SK-N-SH (cell line): ENCODE data around the gene JAZF1. TPM values are rescaled to one million over a fixed set of nuclear protein-coding genes. Genes with fewer than 3 reads are reported as not detected.

Experiments used
- CTCF ChIA-PET: fragments of 300-600, 350-600 bp; formaldehyde crosslinking; extraction: SDS; loops from one replicate; lab custom pipeline; 2021; lab: Yijun Ruan, JAX
- POLR2A ChIA-PET: fragments of 350-600 bp; sonication (Branson Sonifier 250); formaldehyde crosslinking; extraction: SDS; loops from one replicate; lab custom pipeline; 2020; ENCODE audit warnings: antibody characterized with exemption, inconsistent platforms; lab: Yijun Ruan, JAX
- DNase-seq: peaks from one replicate; pipeline ENCODE4 v3.0.0; 2012
- H2AFZ ChIP-seq: fragments of 200-600 bp; sonication (generic); 2 replicates; pipeline ENCODE4 v1.8.1; 2016; ENCODE audit warnings: antibody characterized with exemption, mild to moderate bottlenecking, low read depth
- H3F3A ChIP-seq: fragments of 200-600 bp; sonication (generic); replicated peaks from 2 replicates; pipeline ENCODE3; 2016; ENCODE audit warnings: antibody characterized with exemption, mild to moderate bottlenecking; ENCODE audit not compliant: insufficient read depth
- H3K27ac ChIP-seq, 2 experiments: fragments of 200-500 bp in 1 of 2; fragments of 200-600 bp in 1 of 2; sonication (Bioruptor generic) in 1 of 2; sonication (generic), shearing (Covaris generic) in 1 of 2; 2 replicates each; pipeline versions ENCODE4 v1.5.1 to v1.6.1; 2014 to 2016; ENCODE audit warnings: low read depth in 2 of 2, inconsistent platforms in 1 of 2, low read length in 1 of 2, mild to moderate bottlenecking in 1 of 2, mixed read lengths in 1 of 2
- H3K27me3 ChIP-seq: fragments of 200-600 bp; sonication (generic), shearing (Covaris generic); 2 replicates; pipeline ENCODE4 v1.6.1; 2016; ENCODE audit warnings: mixed run types; ENCODE audit not compliant: insufficient read depth
- H3K36me3 ChIP-seq, 2 experiments: fragments of 200-500 bp in 1 of 2; fragments of 200-600 bp in 1 of 2; sonication (Bioruptor generic) in 1 of 2; sonication (generic) in 1 of 2; replicated peaks in 1 of 2; 2 replicates each; pipeline versions ENCODE3 to v1.5.1; 2014 to 2016; ENCODE audit warnings: low read length in 1 of 2, mild to moderate bottlenecking in 1 of 2; ENCODE audit not compliant: insufficient read depth in 2 of 2, control insufficient read depth in 1 of 2
- H3K4me1 ChIP-seq, 2 experiments: fragments of 200-500 bp in 1 of 2; fragments of 200-600 bp in 1 of 2; sonication (Bioruptor generic) in 1 of 2; sonication (generic), shearing (Covaris generic) in 1 of 2; 2 replicates each; pipeline versions ENCODE4 v1.5.1 to v1.6.1; 2014 to 2016; ENCODE audit warnings: low read depth in 1 of 2, low read length in 1 of 2, mixed run types in 1 of 2; ENCODE audit not compliant: insufficient read depth in 2 of 2, control insufficient read depth in 1 of 2
- H3K4me2 ChIP-seq: fragments of 200-600 bp; sonication (generic), shearing (Covaris generic); 2 replicates; pipeline ENCODE4 v1.6.1; 2017; ENCODE audit warnings: mixed run types
- H3K4me3 ChIP-seq, 2 experiments: fragments of 200-500 bp in 1 of 2; fragments of 200-600 bp in 1 of 2; sonication (Bioruptor generic) in 1 of 2; sonication (generic), shearing (Covaris generic) in 1 of 2; 2 replicates each; pipeline versions ENCODE4 v1.5.1 to v1.8.1; 2014 to 2016; ENCODE audit warnings: low read depth in 2 of 2, inconsistent platforms in 1 of 2, low read length in 1 of 2, mild to moderate bottlenecking in 1 of 2, mixed read lengths in 1 of 2, moderate library complexity in 1 of 2
- H3K79me2 ChIP-seq: fragments of 200-600 bp; sonication (generic); 2 replicates; pipeline ENCODE4 v1.8.1; 2017; ENCODE audit warnings: mild to moderate bottlenecking; ENCODE audit not compliant: insufficient read depth
- H3K9ac ChIP-seq: fragments of 200-600 bp; sonication (generic); 2 replicates; pipeline ENCODE4 v1.6.1; 2017; ENCODE audit warnings: mixed run types
- H3K9me2 ChIP-seq: fragments of 200-600 bp; sonication (generic); 2 replicates; pipeline ENCODE4 v1.6.1; 2017; ENCODE audit warnings: mixed run types
- H3K9me3 ChIP-seq: fragments of 200-600 bp; sonication (generic); 2 replicates; pipeline ENCODE4 v1.6.1; 2017; ENCODE audit warnings: mixed run types, mild to moderate bottlenecking, moderate library complexity
- H4K20me1 ChIP-seq: fragments of 200-600 bp; sonication (generic); 2 replicates; pipeline ENCODE4 v1.6.1; 2017; ENCODE audit warnings: mild to moderate bottlenecking, mixed run types; ENCODE audit not compliant: insufficient read depth
- ELF1 ChIP-seq: IDR thresholded peaks from 2 replicates; pipeline ENCODE4 v1.4.0; 2012
- EP300 ChIP-seq, 2 experiments: IDR thresholded peaks; 2 replicates each; pipeline versions ENCODE4 v1.4.0 to v1.6.1; 2012; ENCODE audit warnings: borderline replicate concordance in 1 of 2, low read depth in 1 of 2, low read length in 1 of 2
- FOXJ3 ChIP-seq: sonication (generic); formaldehyde crosslinking; IDR thresholded peaks from 2 replicates; pipeline ENCODE4 v1.5.1; 2020; ENCODE audit warnings: mild to moderate bottlenecking, missing genetic modification reagents
- GABPA ChIP-seq: IDR thresholded peaks from 2 replicates; pipeline ENCODE4 v1.4.0; 2012; ENCODE audit warnings: low read depth, mild to moderate bottlenecking
- GATA2 ChIP-seq: sonication (generic); formaldehyde crosslinking; IDR thresholded peaks from 2 replicates; pipeline ENCODE4 v1.5.0; 2020; ENCODE audit warnings: mild to moderate bottlenecking, missing genetic modification reagents
- JUND ChIP-seq: IDR thresholded peaks from 2 replicates; pipeline ENCODE4 v1.4.0; 2012
- MEF2A ChIP-seq: IDR thresholded peaks from 2 replicates; pipeline ENCODE4 v1.4.0; 2012; ENCODE audit warnings: low read depth, borderline replicate concordance
- NRF1 ChIP-seq: IDR thresholded peaks from 2 replicates; pipeline ENCODE4 v1.6.1; 2012; ENCODE audit warnings: low read depth, mild to moderate bottlenecking, low read length
- POLR2AphosphoS5 ChIP-seq: IDR thresholded peaks from 2 replicates; pipeline ENCODE4 v1.6.1; 2012; ENCODE audit warnings: low read depth, low read length
- RCOR1 ChIP-seq: fragments of 150-350 bp; IDR thresholded peaks from 2 replicates; pipeline ENCODE4 v1.6.1; 2017; ENCODE audit warnings: antibody characterized with exemption, low read length
- RFX5 ChIP-seq: IDR thresholded peaks from 2 replicates; pipeline ENCODE4 v1.6.1; 2012; ENCODE audit warnings: mild to moderate bottlenecking, improper control_type of control experiment, low read length
- RXRA ChIP-seq: IDR thresholded peaks from 2 replicates; pipeline ENCODE4 v1.4.0; 2012; ENCODE audit warnings: low read depth, mild to moderate bottlenecking, borderline replicate concordance
- TEAD4 ChIP-seq: IDR thresholded peaks from 2 replicates; pipeline ENCODE4 v1.4.0; 2012; ENCODE audit warnings: mild to moderate bottlenecking, borderline replicate concordance; ENCODE audit not compliant: insufficient read depth
- WGBS: methylation state at CpG from one replicate; pipeline ENCODE4 v1.1.6; 2017; ENCODE audit warnings: low lambda C conversion rate; 5-methylcytosine and 5-hydroxymethylcytosine counted together
- polyA plus RNA-seq, 3 experiments: library from polyadenylated mRNA; depleted of rRNA; stranded (reverse); fragments of >200 nt; gene quantifications; 2 replicates each; pipeline ENCODE4 v1.2.3, GENCODE V29; 2012
- TF ChIP-seq, protein P1 (sequence below): IDR thresholded peaks from 2 replicates; pipeline ENCODE4 v1.4.0; 2012; ENCODE audit warnings: low read depth, borderline replicate concordance
- TF ChIP-seq, protein P2 (sequence below): fragments of 150-350 bp; IDR thresholded peaks from 2 replicates; pipeline ENCODE4 v1.6.1; 2017; ENCODE audit warnings: antibody characterized with exemption, low read length, low read depth, borderline replicate concordance
- TF ChIP-seq, protein P3 (sequence below): IDR thresholded peaks from 2 replicates; pipeline ENCODE4; 2012
- TF ChIP-seq, protein P4 (sequence below): fragments of 150-350 bp; IDR thresholded peaks from 2 replicates; pipeline ENCODE4 v1.6.1; 2016; ENCODE audit warnings: mild to moderate bottlenecking, low read depth, low read length
- TF ChIP-seq, protein P5 (sequence below): fragments of 200-600 bp; sonication (generic); IDR thresholded peaks from 2 replicates; pipeline ENCODE4 v1.6.1; 2017; ENCODE audit warnings: antibody characterized with exemption, mild to moderate bottlenecking, moderate library complexity
- TF ChIP-seq, protein P6 (sequence below): IDR thresholded peaks from 2 replicates; pipeline ENCODE4 v1.4.0; 2012; ENCODE audit warnings: low read depth

JAZF1 gene
- polyA plus RNA-seq, 1 of the 3 experiments (the other 2 are of a cell fraction): 1.7 TPM

DNA sequence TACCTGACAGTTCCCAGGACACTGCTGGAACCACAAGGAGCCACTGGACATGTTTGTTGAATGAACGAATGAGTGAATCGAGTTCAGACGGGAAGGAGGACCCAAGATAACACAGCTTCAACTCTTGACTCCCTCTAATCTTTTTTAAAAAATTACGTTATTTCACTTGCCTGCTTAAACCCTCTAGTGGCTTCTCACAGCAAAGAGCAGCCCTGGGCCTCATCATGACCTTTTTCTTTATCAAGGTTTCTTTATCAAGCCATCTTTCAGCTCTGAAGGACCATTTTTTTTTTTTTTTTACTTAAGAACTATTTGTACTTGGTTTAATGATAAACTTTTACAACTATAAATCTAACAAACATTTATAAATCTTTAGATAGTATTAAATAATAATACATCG is 330.1 kb downstream of the JAZF1 start (continued):
- TF ChIP-seq, protein P1, sequence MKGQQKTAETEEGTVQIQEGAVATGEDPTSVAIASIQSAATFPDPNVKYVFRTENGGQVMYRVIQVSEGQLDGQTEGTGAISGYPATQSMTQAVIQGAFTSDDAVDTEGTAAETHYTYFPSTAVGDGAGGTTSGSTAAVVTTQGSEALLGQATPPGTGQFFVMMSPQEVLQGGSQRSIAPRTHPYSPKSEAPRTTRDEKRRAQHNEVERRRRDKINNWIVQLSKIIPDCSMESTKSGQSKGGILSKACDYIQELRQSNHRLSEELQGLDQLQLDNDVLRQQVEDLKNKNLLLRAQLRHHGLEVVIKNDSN: no peak
- TF ChIP-seq, protein P2, sequence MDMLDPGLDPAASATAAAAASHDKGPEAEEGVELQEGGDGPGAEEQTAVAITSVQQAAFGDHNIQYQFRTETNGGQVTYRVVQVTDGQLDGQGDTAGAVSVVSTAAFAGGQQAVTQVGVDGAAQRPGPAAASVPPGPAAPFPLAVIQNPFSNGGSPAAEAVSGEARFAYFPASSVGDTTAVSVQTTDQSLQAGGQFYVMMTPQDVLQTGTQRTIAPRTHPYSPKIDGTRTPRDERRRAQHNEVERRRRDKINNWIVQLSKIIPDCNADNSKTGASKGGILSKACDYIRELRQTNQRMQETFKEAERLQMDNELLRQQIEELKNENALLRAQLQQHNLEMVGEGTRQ: no peak
- TF ChIP-seq FOXJ3 (CRISPR knock-in tag): no peak
- no peak for TF ChIP-seq GABPA

DNA sequence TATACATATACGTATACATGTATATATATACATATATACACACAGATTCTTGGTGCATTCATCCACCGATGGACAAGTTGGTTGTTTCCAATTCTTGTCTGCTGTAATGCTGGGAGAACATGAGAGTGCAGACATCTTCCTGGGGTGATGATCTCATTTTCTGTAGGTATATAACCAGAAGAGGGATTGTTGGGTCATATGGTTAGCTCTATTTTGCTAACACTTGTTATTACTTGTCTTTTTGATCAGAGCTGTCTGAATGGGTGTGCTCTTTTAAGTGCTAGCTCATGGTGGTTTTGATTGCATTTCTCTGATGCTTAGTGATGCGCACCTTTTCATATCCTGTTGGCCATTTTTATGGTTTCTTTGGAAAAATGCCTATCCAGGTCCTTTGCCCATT is 334.2 kb downstream of the JAZF1 start:
- H3K27me3 ChIP-seq: no peaks in the 10 kb centered on the region
- H3K4me3 ChIP-seq: no peak overlapping the region
- ChIA-PET CTCF (interaction anchor here (0.6 kb wide), 1 partner anchor 41 kb away, joined by 3 read pairs; no protein-coding TSS in a partner anchor), POLR2A (no interaction called here)
- 95% methylated on average over 3 of the region's 3 CpGs for WGBS
- H3K27ac ChIP-seq: no peak overlapping the region
- H3K9me3 ChIP-seq: no peaks in the 10 kb centered on the region
- no peak for TF ChIP-seq ELF1
- no peak overlapping the region for H3K4me2 ChIP-seq
- no peaks in the 10 kb centered on the region for H3K4me1 ChIP-seq
- H4K20me1 ChIP-seq: no peaks in the 10 kb centered on the region
- H3K79me2 ChIP-seq: no peaks in the 10 kb centered on the region
- DNase-seq: no peak
- no peak overlapping the region for H2AFZ ChIP-seq
- H3K9ac ChIP-seq: no peak overlapping the region
- H3K36me3 ChIP-seq: no peaks in the 10 kb centered on the region
- no peaks in the 10 kb centered on the region for H3K9me2 ChIP-seq
- no peaks in the 10 kb centered on the region for H3F3A ChIP-seq

DNA sequence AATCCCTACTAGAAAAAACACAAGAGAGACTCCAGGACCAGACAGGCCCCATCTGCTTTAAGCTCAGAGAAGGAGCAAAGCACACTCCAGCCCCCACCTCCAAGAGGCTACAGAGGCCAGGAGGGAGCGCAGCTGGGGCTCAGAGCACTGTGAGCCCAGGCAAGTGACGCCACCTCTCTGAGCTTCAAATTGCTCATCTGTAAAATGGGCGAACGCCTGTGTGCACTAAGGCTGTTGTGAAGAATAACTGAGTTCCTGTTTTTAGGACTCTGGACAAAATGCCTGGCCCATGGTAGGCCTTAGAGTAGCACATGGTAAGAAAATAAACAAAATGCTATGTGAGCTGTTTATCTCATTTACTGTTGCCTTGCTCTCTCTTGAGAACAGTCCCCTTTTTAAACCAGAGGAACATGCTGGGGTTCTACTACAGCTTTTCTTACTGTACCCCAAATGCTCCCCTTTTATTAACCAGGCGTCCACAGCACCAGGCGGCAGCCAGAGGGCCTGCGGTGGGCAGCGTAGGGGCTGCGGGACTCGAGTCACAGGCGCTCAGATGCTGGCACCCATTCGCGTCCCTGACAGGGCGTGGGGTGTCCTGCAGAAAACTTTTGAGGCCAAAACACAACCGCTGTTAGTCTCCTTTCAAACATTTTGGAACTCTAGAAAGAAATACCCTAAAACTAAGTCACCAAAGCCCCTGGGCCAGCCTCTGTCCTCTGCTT is 336.9 kb downstream of the JAZF1 start:
- 94% methylated on average over 15 of the region's 15 CpGs for WGBS
- Histone ChIP-seq H3K4me3 (no peak overlapping the region), H3K27me3 (no peaks in the 10 kb centered on the region), H3K79me2 (no peaks in the 10 kb centered on the region), H3K27ac (no peak overlapping the region), H3F3A (no peaks in the 10 kb centered on the region), H2AFZ (no peak overlapping the region), H3K9me3 (no peaks in the 10 kb centered on the region), H3K9ac (no peak overlapping the region), H3K9me2 (no peaks in the 10 kb centered on the region), H3K4me1 (no peaks in the 10 kb centered on the region), H4K20me1 (no peaks in the 10 kb centered on the region), H3K4me2 (no peak overlapping the region), H3K36me3 (no peaks in the 10 kb centered on the region)
- ChIA-PET CTCF (interaction anchor here (1.3 kb wide), 1 partner anchor 10 kb away, joined by 4 read pairs; no protein-coding TSS in a partner anchor), POLR2A (no interaction called here)
- DNase-seq: no peak
- TF ChIP-seq, protein P2: no peak
- TF ChIP-seq JUND (no peak), NRF1 (no peak), RCOR1 (no peak), POLR2AphosphoS5 (no peak), RXRA (no peak), GATA2 (CRISPR knock-in tag) (no peak), MEF2A (no peak), EP300 (IDR thresholded peaks at IDR 0.05; ENCODE audit: borderline replicate concordance in 1 of 2, low read depth in 1 of 2, low read length in 1 of 2) (no peak), RFX5 (no peak), TEAD4 (no peak)
- TF ChIP-seq, protein P3, sequence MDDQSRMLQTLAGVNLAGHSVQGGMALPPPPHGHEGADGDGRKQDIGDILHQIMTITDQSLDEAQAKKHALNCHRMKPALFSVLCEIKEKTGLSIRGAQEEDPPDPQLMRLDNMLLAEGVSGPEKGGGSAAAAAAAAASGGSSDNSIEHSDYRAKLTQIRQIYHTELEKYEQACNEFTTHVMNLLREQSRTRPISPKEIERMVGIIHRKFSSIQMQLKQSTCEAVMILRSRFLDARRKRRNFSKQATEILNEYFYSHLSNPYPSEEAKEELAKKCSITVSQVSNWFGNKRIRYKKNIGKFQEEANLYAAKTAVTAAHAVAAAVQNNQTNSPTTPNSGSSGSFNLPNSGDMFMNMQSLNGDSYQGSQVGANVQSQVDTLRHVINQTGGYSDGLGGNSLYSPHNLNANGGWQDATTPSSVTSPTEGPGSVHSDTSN: no peak
- TF ChIP-seq, protein P4, sequence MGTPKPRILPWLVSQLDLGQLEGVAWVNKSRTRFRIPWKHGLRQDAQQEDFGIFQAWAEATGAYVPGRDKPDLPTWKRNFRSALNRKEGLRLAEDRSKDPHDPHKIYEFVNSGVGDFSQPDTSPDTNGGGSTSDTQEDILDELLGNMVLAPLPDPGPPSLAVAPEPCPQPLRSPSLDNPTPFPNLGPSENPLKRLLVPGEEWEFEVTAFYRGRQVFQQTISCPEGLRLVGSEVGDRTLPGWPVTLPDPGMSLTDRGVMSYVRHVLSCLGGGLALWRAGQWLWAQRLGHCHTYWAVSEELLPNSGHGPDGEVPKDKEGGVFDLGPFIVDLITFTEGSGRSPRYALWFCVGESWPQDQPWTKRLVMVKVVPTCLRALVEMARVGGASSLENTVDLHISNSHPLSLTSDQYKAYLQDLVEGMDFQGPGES: no peak
- TF ChIP-seq, protein P5, sequence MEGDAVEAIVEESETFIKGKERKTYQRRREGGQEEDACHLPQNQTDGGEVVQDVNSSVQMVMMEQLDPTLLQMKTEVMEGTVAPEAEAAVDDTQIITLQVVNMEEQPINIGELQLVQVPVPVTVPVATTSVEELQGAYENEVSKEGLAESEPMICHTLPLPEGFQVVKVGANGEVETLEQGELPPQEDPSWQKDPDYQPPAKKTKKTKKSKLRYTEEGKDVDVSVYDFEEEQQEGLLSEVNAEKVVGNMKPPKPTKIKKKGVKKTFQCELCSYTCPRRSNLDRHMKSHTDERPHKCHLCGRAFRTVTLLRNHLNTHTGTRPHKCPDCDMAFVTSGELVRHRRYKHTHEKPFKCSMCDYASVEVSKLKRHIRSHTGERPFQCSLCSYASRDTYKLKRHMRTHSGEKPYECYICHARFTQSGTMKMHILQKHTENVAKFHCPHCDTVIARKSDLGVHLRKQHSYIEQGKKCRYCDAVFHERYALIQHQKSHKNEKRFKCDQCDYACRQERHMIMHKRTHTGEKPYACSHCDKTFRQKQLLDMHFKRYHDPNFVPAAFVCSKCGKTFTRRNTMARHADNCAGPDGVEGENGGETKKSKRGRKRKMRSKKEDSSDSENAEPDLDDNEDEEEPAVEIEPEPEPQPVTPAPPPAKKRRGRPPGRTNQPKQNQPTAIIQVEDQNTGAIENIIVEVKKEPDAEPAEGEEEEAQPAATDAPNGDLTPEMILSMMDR: no peak
- TF ChIP-seq, protein P6, sequence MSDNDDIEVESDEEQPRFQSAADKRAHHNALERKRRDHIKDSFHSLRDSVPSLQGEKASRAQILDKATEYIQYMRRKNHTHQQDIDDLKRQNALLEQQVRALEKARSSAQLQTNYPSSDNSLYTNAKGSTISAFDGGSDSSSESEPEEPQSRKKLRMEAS: no peak
